GM21515 (cell line): ENCODE results near the gene SCAP.

Experiments used
- ATAC-seq: cut with Tn5 transposase; IDR thresholded peaks from one replicate; pipeline ENCODE4 v1.9.1; 2021; ENCODE audit not compliant: unreplicated experiment

The SCAP gene

GRCh38 chr3:47416041-47416440 lies 59.7 kb downstream of the SCAP start:
- no peak for ATAC-seq

- ATAC-seq = no peak
Measured at GRCh38 chr3:47414666-47415587, 60.8 kb downstream of the SCAP start.

- ATAC-seq = no peak
Measured at GRCh38 chr3:47414161-47414564, 61.6 kb downstream of the SCAP start.

GRCh38 chr3:47413751-47414150 lies 62.0 kb downstream of the SCAP start:
- ATAC-seq = no peak

GRCh38 chr3:47412842-47413520 lies 62.8 kb downstream of the SCAP start:
- ATAC-seq = no peak

- ATAC-seq = no peak
Measured at GRCh38 chr3:47412453-47412756, 63.3 kb downstream of the SCAP start.

GRCh38 chr3:47411696-47412452 lies 63.9 kb downstream of the SCAP start:
- no peak for ATAC-seq

- ATAC-seq = no peak
Measured at GRCh38 chr3:47410801-47411646, 64.7 kb downstream of the SCAP start.

- ATAC-seq = no peak
Measured at GRCh38 chr3:47410417-47410720, 65.4 kb downstream of the SCAP start.

GRCh38 chr3:47409688-47410416 lies 65.9 kb downstream of the SCAP start:
- ATAC-seq = no peak

GRCh38 chr3:47409284-47409683 lies 66.5 kb downstream of the SCAP start:
- no peak for ATAC-seq

GRCh38 chr3:47408839-47409229 lies 66.9 kb downstream of the SCAP start:
- no peak for ATAC-seq

GRCh38 chr3:47407896-47408838 lies 67.6 kb downstream of the SCAP start:
- ATAC-seq = no peak

- ATAC-seq = no peak
Measured at GRCh38 chr3:47407237-47407636, 68.5 kb downstream of the SCAP start.

GRCh38 chr3:47406762-47407149 lies 69.0 kb downstream of the SCAP start:
- ATAC-seq = no peak

GRCh38 chr3:47405820-47406761 lies 69.7 kb downstream of the SCAP start:
- no peak for ATAC-seq

GRCh38 chr3:47404955-47405790 lies 70.6 kb downstream of the SCAP start:
- no peak for ATAC-seq
